Measurements from ENCODE around the gene KTN1.

KTN1 gene

GRCh38 chr14:55620277-55620676 lies 40.3 kb downstream of the KTN1 start:
- in situ Hi-C loops (cut with HindIII; ENCODE audit: low sequenced_read_pairs) = no loop called here
- TF ChIP-seq, protein P1, sequence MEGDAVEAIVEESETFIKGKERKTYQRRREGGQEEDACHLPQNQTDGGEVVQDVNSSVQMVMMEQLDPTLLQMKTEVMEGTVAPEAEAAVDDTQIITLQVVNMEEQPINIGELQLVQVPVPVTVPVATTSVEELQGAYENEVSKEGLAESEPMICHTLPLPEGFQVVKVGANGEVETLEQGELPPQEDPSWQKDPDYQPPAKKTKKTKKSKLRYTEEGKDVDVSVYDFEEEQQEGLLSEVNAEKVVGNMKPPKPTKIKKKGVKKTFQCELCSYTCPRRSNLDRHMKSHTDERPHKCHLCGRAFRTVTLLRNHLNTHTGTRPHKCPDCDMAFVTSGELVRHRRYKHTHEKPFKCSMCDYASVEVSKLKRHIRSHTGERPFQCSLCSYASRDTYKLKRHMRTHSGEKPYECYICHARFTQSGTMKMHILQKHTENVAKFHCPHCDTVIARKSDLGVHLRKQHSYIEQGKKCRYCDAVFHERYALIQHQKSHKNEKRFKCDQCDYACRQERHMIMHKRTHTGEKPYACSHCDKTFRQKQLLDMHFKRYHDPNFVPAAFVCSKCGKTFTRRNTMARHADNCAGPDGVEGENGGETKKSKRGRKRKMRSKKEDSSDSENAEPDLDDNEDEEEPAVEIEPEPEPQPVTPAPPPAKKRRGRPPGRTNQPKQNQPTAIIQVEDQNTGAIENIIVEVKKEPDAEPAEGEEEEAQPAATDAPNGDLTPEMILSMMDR (IDR thresholded peaks at IDR 0.05; ENCODE audit: low read depth, low read length) = no peak
- no peak for DNase-seq (ENCODE audit: low read depth, low spot score)

DNA sequence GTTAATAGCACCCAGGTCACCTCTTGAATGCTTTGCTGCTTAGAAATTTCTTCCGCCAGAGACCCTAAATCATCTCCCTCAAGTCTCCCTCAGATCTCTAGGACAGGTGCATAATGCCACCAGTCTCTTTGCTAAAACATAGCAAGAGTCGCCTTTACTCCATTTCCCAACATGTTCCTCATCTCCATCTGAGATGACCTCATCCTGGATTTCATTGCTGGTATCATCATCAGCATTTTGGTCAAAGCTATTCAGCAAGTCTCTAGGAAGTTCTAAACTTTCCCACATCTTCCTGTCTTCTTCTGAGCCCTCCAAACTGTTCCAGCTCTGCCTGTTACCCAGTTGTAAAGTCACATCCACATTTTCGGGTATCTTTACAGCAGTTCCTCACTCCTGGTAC lies 41.0 kb downstream of the KTN1 start:
- DNase-seq (ENCODE audit: low read depth, low spot score) = no peak
- in situ Hi-C loops (cut with HindIII; ENCODE audit: low sequenced_read_pairs) = no loop called here
- H3K4me3 ChIP-seq (ENCODE audit: low read depth, low read length) = no peak overlapping the region
- TF ChIP-seq, protein P1 (IDR thresholded peaks at IDR 0.05; ENCODE audit: low read depth, low read length) = no peak

More at GRCh38 chr14:55620277-55620676, 40.3 kb downstream of the KTN1 start:
- no peak overlapping the region for H3K4me3 ChIP-seq (ENCODE audit: low read depth, low read length)

- H3K4me3 ChIP-seq (ENCODE audit: low read depth, low read length) = no peak overlapping the region
- no peak for DNase-seq (ENCODE audit: low read depth, low spot score)
- in situ Hi-C loops (cut with HindIII; ENCODE audit: low sequenced_read_pairs) = no loop called here
- TF ChIP-seq, protein P1 (IDR thresholded peaks at IDR 0.05; ENCODE audit: low read depth, low read length) = no peak
These were observed 41.4 kb downstream of the KTN1 start for GRCh38 chr14:55621391-55621790.

- DNase-seq (ENCODE audit: low read depth, low spot score) = no peak
These were observed 44.9 kb downstream of the KTN1 start for GRCh38 chr14:55624913-55625312.

DNA sequence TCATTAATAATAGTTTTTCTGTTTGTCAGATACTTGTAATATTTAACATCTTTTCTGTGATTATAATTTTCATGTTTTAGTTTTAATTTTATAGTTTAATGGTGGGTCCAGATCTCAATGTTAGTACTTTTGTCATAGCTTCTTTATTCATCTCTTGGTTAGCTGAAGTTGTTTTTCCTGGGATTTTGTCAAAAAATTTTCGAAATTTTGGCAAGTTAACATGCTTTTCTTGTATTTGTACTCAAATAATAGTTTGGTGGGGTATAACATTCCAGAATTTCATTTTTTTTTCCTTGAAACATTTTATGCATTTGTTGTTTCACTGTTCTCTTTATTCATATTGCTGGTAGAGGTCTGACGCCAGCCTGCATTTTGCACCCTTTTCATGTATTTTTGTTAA lies 45.5 kb downstream of the KTN1 start:
- TF ChIP-seq, protein P1 (IDR thresholded peaks at IDR 0.05; ENCODE audit: low read depth, low read length) = no peak
- in situ Hi-C loops (cut with HindIII; ENCODE audit: low sequenced_read_pairs) = no loop called here
- DNase-seq (ENCODE audit: low read depth, low spot score) = no peak
- H3K4me3 ChIP-seq (ENCODE audit: low read depth, low read length) = no peak overlapping the region

More at GRCh38 chr14:55624913-55625312, 44.9 kb downstream of the KTN1 start:
- no peak overlapping the region for H3K4me3 ChIP-seq (ENCODE audit: low read depth, low read length)
- TF ChIP-seq, protein P1 (IDR thresholded peaks at IDR 0.05; ENCODE audit: low read depth, low read length) = no peak
- in situ Hi-C loops (cut with HindIII; ENCODE audit: low sequenced_read_pairs) = no loop called here

DNA sequence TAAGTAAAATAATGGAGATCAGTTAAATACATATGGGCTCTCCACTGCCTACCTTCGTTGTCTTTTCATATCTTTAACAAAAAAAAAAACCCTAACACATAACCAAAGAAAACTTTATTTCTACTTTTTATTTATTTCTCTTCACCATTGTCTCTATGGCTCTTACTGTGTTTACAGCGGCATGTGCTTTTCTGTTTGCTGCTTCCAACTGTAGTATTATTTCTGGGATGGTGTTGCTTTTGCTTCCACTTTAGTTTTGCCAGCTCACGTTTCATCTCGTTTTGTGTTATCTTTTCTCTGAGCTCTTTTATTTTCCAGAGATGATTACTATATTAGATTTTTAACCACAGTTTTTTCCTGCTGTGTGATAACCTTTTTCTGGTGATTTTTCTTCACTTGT lies 46.1 kb downstream of the KTN1 start:
- TF ChIP-seq, protein P1 (IDR thresholded peaks at IDR 0.05; ENCODE audit: low read depth, low read length) = no peak
- no peak for DNase-seq (ENCODE audit: low read depth, low spot score)
- in situ Hi-C loops (cut with HindIII; ENCODE audit: low sequenced_read_pairs) = no loop called here
- no peak overlapping the region for H3K4me3 ChIP-seq (ENCODE audit: low read depth, low read length)

DNA sequence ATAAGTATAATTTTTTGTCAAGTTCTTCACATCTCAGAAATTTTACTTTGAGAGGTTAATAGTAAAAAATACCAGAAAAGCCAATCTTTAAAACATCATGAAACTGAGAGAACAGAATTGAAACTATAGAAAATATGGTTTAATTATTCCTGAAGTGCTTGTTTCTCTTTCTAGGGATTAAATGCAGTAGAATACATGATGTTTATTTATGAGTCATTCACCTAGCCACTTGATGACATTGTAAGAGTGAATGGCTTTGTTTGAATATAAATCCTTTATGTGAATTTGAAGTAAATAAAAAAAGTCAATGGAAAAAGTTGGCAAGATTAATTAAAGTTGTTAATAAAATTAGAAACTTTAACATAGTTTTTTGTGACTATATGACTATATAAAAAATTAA lies 48.4 kb downstream of the KTN1 start:
- H3K4me3 ChIP-seq (ENCODE audit: low read depth, low read length) = no peak overlapping the region
- DNase-seq (ENCODE audit: low read depth, low spot score) = no peak
- TF ChIP-seq, protein P1 (IDR thresholded peaks at IDR 0.05; ENCODE audit: low read depth, low read length) = no peak
- in situ Hi-C loops (cut with HindIII; ENCODE audit: low sequenced_read_pairs) = no loop called here

Measured in astrocyte of the spinal cord (primary cell).